HepG2 (cell line): ENCODE measurements around the gene ZBTB7B. TPM values are rescaled to one million over a fixed set of nuclear protein-coding genes. Genes with fewer than 3 reads are reported as not detected.

ENCODE experiments used
- ERF ChIP-seq: IDR thresholded peaks from 2 replicates; pipeline ENCODE4 v1.6.1; 2018; ENCODE audit warnings: missing biosample characterization, missing genetic modification reagents
- GATAD2A ChIP-seq: IDR thresholded peaks from 2 replicates; pipeline ENCODE4 v1.6.1; 2016
- KLF15 ChIP-seq: sonication (generic); formaldehyde crosslinking; IDR thresholded peaks from 2 replicates; pipeline ENCODE4 v1.8.1; 2023; ENCODE audit warnings: borderline replicate concordance, mild to moderate bottlenecking, inconsistent platforms, missing genetic modification reagents, mixed read lengths
- MYPOP ChIP-seq: sonication (generic); formaldehyde crosslinking; IDR thresholded peaks from 2 replicates; pipeline ENCODE4 v1.8.1; 2023; ENCODE audit warnings: mild to moderate bottlenecking, moderate library complexity, missing genetic modification reagents
- NFIB ChIP-seq: sonication (generic); formaldehyde crosslinking; IDR thresholded peaks from 2 replicates; pipeline ENCODE4 v1.9.0; 2021; ENCODE audit warnings: missing genetic modification reagents, mild to moderate bottlenecking, borderline replicate concordance
- NFIC ChIP-seq: IDR thresholded peaks from 2 replicates; pipeline ENCODE4 v1.6.1; 2012; ENCODE audit warnings: mild to moderate bottlenecking, low read length, inconsistent platforms
- NONO ChIP-seq, 2 experiments: fragments of 450-650 bp in 1 of 2; sonication (generic) in 1 of 2; formaldehyde crosslinking in 1 of 2; IDR thresholded peaks in 1 of 2; conservative IDR thresholded peaks in 1 of 2; 2 replicates each; pipeline versions ENCODE4 v1.6.1 to v1.8.0; 2017 to 2022; ENCODE audit warnings: mild to moderate bottlenecking in 1 of 2, missing genetic modification reagents in 1 of 2, moderate library complexity in 1 of 2
- TCF12 ChIP-seq, 2 experiments: fragments of 450-650 bp in 1 of 2; sonication (generic) in 1 of 2; formaldehyde crosslinking in 1 of 2; IDR thresholded peaks; 2 replicates each; pipeline versions ENCODE4 v1.6.1 to v1.8.0; 2017 to 2022; ENCODE audit warnings: antibody characterized with exemption in 1 of 2, mild to moderate bottlenecking in 1 of 2, missing genetic modification reagents in 1 of 2, moderate library complexity in 1 of 2
- ZBTB49 ChIP-seq: sonication (generic); formaldehyde crosslinking; IDR thresholded peaks from 2 replicates; pipeline ENCODE4 v1.4.0; 2020; ENCODE audit warnings: missing genetic modification reagents, borderline replicate concordance
- ZNF121 ChIP-seq: sonication (generic); formaldehyde crosslinking; IDR thresholded peaks from 2 replicates; pipeline ENCODE4 v1.5.0; 2020; ENCODE audit warnings: mild to moderate bottlenecking, missing genetic modification reagents
- ZNF234 ChIP-seq: sonication (generic); formaldehyde crosslinking; conservative IDR thresholded peaks from 2 replicates; pipeline ENCODE4 v1.5.1; 2020; ENCODE audit warnings: mild to moderate bottlenecking, missing genetic modification reagents
- ZNF296 ChIP-seq: sonication (generic); formaldehyde crosslinking; conservative IDR thresholded peaks from 2 replicates; pipeline ENCODE4 v1.5.0; 2020; ENCODE audit warnings: mild to moderate bottlenecking, missing genetic modification reagents
- ZNF567 ChIP-seq: sonication (generic); formaldehyde crosslinking; IDR thresholded peaks from 2 replicates; pipeline ENCODE4 v1.8.1; 2023; ENCODE audit warnings: mild to moderate bottlenecking, missing genetic modification reagents, borderline replicate concordance
- polyA plus RNA-seq, 8 experiments: library from polyadenylated mRNA; depleted of rRNA in 3 of 8; stranded (reverse) in 7 of 8; unstranded in 1 of 8; fragments of >200 nt; fragmentation: Illumina TruSeq in 4 of 8; extraction: Trizol in 4 of 8; gene quantifications; 2 replicates each; pipeline versions ENCODE4 v1.2.1 to v1.2.3, GENCODE V29; 2011 to 2016; ENCODE audit warnings: low read depth in 4 of 8, missing spikeins in 1 of 8, mixed read lengths in 1 of 8; ENCODE audit not compliant: insufficient read depth in 1 of 8
- total RNA-seq, 5 experiments: library from RNA; depleted of rRNA; stranded (reverse); fragments of >200 nt; fragmentation: Illumina TruSeq; extraction: Trizol; gene quantifications; 2 replicates each; pipeline ENCODE4 v1.2.3, GENCODE V29; 2016; ENCODE audit warnings: low read depth in 1 of 5
- TF ChIP-seq, protein P1 (sequence below): sonication (generic); formaldehyde crosslinking; IDR thresholded peaks from 2 replicates; pipeline ENCODE4 v1.4.0; 2020; ENCODE audit warnings: missing genetic modification reagents
- TF ChIP-seq, protein P2 (sequence below): sonication (generic); formaldehyde crosslinking; IDR thresholded peaks from 2 replicates; pipeline ENCODE4 v1.4.0; 2020; ENCODE audit warnings: missing genetic modification reagents, borderline replicate concordance

The ZBTB7B gene
- total and polyA plus RNA-seq, 2 of the 13 experiments (the other 11 are each of a cell fraction or from before 2014, with no cell fraction given): 15.5 to 17.5 TPM

GRCh38 chr1:155044812-155045657, 42.4 kb downstream of the ZBTB7B start (continued):
- TF ChIP-seq MYPOP (CRISPR knock-in tag): peak; percentile 37; the same call in 1 of the 2 replicates
- no peak for TF ChIP-seq ZNF296 (CRISPR knock-in tag)
- no peak for TF ChIP-seq NFIC
- TF ChIP-seq ZNF567 (CRISPR knock-in tag): no peak
- TF ChIP-seq, protein P1, sequence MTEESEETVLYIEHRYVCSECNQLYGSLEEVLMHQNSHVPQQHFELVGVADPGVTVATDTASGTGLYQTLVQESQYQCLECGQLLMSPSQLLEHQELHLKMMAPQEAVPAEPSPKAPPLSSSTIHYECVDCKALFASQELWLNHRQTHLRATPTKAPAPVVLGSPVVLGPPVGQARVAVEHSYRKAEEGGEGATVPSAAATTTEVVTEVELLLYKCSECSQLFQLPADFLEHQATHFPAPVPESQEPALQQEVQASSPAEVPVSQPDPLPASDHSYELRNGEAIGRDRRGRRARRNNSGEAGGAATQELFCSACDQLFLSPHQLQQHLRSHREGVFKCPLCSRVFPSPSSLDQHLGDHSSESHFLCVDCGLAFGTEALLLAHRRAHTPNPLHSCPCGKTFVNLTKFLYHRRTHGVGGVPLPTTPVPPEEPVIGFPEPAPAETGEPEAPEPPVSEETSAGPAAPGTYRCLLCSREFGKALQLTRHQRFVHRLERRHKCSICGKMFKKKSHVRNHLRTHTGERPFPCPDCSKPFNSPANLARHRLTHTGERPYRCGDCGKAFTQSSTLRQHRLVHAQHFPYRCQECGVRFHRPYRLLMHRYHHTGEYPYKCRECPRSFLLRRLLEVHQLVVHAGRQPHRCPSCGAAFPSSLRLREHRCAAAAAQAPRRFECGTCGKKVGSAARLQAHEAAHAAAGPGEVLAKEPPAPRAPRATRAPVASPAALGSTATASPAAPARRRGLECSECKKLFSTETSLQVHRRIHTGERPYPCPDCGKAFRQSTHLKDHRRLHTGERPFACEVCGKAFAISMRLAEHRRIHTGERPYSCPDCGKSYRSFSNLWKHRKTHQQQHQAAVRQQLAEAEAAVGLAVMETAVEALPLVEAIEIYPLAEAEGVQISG (CRISPR knock-in tag): 0 out of 2 replicates have a peak, but pooled peaks have one; percentile 23
- TF ChIP-seq NONO (IDR thresholded peaks at IDR 0.05): no peak
- TF ChIP-seq NONO (CRISPR knock-in tag; conservative IDR thresholded peaks at IDR 0.05): no peak
- no peak for TF ChIP-seq ERF (CRISPR knock-in tag)
- TF ChIP-seq NFIB (CRISPR knock-in tag): no peak
- TF ChIP-seq KLF15 (CRISPR knock-in tag): no peak
- TF ChIP-seq ZNF234 (CRISPR knock-in tag): no peak
- TF ChIP-seq TCF12 (IDR thresholded peaks at IDR 0.05): no peak
- TF ChIP-seq TCF12 (CRISPR knock-in tag; IDR thresholded peaks at IDR 0.05): no peak
- TF ChIP-seq ZNF121: no peak
- peak; percentile 48; the same call in 1 of the 2 replicates for TF ChIP-seq GATAD2A (CRISPR knock-in tag)
- TF ChIP-seq, protein P2, sequence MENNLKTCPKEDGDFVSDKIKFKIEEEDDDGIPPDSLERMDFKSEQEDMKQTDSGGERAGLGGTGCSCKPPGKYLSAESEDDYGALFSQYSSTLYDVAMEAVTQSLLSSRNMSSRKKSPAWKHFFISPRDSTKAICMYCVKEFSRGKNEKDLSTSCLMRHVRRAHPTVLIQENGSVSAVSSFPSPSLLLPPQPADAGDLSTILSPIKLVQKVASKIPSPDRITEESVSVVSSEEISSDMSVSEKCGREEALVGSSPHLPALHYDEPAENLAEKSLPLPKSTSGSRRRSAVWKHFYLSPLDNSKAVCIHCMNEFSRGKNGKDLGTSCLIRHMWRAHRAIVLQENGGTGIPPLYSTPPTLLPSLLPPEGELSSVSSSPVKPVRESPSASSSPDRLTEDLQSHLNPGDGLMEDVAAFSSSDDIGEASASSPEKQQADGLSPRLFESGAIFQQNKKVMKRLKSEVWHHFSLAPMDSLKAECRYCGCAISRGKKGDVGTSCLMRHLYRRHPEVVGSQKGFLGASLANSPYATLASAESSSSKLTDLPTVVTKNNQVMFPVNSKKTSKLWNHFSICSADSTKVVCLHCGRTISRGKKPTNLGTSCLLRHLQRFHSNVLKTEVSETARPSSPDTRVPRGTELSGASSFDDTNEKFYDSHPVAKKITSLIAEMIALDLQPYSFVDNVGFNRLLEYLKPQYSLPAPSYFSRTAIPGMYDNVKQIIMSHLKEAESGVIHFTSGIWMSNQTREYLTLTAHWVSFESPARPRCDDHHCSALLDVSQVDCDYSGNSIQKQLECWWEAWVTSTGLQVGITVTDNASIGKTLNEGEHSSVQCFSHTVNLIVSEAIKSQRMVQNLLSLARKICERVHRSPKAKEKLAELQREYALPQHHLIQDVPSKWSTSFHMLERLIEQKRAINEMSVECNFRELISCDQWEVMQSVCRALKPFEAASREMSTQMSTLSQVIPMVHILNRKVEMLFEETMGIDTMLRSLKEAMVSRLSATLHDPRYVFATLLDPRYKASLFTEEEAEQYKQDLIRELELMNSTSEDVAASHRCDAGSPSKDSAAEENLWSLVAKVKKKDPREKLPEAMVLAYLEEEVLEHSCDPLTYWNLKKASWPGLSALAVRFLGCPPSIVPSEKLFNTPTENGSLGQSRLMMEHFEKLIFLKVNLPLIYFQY: 0 out of 2 replicates have a peak, but pooled peaks have one; percentile 9
- TF ChIP-seq ZBTB49: no peak
